ELF-1 (cell line): Measurements from ENCODE around the gene MSLN.

ENCODE experiments used
- DNase-seq: peaks from one replicate; pipeline ENCODE4 v3.0.0-alpha.2; 2016; ENCODE audit warnings: low read depth, low spot score

MSLN gene

DNA sequence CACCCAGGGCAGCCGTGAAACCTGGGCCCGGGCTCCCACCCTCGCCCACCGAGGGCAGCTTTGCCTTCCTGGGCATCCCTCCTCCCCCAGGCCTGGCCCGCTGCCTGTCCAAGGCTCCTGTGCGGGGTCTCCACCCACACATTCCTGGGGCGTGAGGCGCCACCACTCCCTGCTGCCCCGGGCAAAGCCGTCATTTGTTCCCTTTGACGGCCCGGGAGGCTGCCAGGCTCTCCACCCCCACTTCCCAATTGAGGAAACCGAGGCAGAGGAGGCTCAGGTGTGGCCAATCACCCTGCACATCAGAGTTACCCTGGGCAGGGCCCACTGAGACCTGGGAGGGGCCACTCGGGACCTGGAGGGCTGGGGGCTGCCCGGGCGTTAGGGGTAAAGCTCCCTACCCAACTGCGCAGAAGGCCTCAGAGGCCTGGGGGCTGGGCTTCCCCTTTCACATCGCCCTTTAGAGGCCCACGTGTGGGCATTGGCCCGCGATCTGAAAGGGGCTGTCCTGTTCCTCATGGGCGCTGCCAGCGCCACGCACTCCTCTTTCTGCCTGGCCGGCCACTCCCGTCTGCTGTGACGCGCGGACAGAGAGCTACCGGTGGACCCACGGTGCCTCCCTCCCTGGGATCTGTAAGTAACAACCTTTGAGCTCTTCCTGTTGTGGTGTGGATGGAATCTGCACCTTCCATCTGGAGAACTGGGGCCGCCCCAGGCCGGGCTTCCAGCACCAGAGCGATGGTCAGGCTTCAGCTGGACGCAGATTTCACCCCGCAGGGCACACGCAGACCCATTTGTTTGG lies at the start of gene MSLN:
MSLN (plus strand) TSS at position 190 of the 799 bp plus-strand sequence. CDS start 1,947 bp downstream, outside the sequence.
- peak; percentile 38 for DNase-seq

DNA sequence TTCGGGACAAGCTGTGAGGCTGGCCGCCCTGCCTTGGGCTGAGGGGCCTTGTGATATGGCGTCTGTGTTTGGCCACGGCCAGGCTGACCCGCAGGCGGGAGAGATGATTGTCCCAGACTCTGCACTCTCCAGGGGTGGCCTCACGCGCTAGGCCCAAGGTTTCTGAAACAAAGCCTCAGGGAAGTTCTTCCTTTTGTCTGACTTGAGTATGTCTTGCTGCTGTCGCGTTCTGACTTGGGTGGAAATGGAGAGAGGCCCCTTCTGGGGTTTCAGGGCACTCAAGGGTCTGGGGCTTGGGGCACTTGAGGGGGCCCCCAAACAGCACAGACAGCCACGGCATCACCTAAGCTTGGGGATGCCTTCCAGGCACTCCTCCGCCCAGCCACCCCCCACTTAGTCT lies 49.5 kb upstream of the MSLN start:
- no peak for DNase-seq

DNA sequence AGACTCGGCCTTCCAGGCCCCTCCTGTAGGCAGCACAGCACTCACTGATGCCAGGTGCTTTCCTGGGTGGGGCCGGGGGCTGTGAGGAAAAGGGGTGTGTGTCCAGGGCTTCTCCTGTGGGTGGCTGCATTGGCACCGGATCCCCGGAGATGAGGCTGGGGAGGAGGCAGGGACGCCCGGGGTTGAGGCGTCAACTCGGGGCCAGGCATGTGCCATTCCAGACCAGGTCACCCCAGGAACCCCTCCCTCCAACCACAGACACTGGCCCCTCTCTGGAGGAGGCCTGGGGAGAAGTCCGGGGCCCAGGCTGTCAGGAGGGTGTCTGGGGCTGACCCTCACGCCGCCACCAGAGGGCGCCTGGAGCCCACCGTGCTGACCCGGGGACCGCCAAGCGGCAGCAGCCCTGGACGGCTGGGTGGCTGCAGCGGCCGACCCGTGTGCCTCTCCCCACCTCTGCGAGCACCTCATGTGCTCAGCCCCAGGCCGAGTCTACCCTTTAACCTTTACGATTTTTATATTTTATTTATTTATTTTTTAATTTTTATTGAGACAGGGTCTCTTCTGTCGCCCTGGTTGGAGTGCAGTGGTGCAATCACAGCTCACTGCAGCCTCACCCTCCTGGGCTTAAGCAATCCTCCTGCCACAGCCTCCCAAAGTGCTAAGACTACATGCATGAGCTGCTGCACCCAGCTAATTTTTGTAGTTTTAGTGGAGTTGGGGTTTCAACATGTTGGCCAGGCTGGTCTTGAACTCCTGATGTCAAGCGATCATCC lies 48.8 kb upstream of the MSLN start:
- peak; percentile 91 for DNase-seq

DNA sequence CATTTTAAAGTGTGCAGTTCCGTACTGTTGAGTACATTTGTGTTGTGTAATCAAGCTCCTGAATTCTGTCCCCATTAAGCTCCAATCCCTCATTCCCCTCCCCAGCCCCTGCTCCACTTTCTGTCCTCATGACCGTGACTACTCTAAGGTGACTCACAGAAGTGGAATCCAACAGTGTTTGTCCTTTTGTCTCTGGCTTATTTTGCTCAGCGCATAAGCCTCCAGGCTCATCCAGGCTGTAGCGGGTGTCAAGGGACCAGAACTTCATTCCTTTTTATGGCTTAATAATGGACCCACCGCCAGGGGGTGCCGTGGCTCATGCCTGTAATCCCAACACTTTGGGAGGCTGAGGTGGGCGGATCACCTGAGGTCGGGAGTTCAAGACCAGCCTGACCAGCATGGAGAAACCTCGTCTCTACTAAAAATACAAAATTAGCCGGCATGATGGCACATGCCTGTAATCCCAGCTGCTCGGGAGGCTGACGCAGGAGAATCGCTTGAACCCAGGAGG lies 47.7 kb upstream of the MSLN start:
- peak; percentile 98 for DNase-seq

DNA sequence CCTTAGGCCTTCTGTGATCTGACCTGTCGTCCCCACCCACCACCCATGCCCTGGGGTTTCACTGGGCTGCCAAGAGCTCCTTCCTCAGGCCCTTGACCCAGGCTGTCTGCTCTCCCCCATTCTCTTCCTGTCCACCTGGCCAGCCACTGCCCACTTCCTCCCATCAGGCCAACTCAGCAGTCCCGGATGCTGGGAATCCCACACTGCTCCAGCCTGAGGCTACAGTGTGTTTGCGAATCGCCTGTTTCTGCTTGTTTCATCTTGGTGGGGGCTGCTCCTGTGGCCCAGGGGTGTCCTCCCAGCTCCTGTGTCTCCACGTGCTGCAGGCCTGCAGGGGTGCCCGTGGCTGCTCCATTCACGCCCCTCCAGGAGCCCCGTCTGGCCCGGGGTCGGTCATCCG lies 46.5 kb upstream of the MSLN start:
- DNase-seq, result peak; percentile 47

DNA sequence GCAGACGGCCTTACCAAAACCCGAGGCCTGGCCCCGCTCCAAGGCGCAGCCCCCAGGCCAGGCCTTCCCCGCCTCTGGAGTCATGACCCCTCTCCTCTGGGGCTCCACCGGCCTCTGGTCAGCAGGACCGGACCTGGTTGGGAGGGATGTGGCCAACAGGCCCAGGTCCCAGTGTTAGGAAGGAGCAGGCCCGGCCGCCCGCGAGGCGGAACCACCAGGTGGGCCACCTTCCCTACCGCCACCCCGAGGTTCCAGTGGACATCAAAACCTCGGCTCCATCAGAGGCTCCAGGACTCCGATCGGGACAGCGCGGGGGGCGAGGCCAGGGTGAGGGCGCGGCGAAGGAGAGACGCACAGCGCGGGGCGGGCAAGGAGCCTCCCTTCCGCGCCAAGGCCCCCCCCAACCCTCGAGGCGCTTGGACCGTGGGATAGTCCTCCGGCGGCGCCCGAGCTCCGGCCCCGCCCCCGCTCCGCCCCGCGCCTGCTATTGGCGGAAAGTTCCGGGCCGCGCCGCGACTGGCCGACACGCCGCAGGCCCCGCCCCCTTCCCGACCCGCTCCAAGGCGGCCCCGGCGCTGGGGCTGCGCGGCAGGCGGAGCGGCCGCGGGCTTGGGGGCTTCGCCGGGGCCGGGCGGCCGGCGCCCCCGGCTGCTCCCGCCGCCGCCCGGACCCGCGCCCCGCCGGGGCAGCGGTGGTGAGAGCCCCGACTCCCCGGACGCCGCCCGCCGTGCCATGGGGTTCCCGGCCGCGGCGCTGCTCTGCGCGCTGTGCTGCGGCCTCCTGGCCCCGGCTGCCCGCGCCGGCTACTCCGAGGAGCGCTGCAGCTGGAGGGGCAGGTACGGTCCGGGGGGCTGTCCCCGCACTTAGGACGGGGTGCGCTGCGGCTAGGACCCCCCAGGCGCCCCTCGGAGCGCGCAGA lies 45.7 kb upstream of the MSLN start, which contains the start of gene METRN:
METRN (plus strand) TSS at position 561 of the 919 bp plus-strand sequence; CDS start at position 733, 172 bp downstream.
- DNase-seq, result peak; percentile 79

DNA sequence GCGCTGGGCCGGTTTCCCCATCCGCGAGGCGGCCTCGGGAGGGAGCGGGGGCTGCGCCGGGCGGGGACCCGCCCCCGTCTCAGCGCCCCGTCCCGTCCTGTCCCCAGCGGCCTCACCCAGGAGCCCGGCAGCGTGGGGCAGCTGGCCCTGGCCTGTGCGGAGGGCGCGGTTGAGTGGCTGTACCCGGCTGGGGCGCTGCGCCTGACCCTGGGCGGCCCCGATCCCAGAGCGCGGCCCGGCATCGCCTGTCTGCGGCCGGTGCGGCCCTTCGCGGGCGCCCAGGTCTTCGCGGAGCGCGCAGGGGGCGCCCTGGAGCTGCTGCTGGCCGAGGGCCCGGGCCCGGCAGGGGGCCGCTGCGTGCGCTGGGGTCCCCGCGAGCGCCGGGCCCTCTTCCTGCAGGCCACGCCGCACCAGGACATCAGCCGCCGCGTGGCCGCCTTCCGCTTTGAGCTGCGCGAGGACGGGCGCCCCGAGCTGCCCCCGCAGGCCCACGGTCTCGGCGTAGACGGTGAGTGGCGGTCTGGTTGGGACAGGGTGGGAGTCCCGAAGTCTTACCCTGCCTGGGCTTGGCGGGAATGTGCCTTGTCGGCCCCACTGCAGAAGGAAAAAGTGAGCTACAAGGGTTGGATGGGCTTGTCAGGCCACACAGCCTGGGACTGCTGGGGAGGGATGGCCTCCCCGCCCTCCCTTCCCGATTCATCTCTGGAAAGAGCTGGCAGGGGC lies 44.9 kb upstream of the MSLN start:
- no peak for DNase-seq

DNA sequence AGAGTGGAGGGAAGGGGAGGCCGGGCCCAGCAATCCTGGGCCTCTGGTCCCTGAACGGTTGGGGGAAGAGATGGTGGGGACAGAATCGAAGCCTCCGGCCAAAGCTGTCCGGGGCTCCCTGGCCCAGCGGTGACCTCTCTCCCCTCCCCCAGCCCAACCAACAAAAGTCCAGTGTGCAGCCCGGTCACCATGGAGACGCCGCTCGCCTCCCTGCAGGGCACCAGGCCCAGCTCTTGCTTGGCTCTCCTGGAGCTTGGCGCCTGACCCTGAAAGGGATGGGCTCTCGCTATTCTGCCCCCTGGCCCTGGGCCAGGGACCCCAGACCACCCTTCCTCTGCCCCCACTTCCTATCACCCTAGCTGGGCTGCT lies 44.4 kb upstream of the MSLN start:
- peak; percentile 94 for DNase-seq

DNA sequence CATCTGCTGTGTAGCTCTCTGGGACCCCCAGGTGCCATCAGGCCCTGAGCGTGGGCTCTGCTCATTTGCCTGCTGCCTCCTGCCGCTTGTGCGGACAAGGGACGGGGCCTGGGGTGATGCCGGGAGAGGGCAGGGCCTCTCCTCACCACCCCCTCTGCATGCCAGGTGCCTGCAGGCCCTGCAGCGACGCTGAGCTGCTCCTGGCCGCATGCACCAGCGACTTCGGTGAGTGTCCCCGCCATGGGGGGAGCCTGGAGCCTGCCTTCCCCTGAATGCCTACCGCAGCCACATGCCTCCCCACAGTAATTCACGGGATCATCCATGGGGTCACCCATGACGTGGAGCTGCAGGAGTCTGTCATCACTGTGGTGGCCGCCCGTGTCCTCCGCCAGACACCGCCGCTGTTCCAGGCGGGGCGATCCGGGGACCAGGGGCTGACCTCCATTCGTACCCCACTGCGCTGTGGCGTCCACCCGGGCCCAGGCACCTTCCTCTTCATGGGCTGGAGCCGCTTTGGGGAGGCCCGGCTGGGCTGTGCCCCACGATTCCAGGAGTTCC lies 43.7 kb upstream of the MSLN start:
- DNase-seq, result no peak

DNA sequence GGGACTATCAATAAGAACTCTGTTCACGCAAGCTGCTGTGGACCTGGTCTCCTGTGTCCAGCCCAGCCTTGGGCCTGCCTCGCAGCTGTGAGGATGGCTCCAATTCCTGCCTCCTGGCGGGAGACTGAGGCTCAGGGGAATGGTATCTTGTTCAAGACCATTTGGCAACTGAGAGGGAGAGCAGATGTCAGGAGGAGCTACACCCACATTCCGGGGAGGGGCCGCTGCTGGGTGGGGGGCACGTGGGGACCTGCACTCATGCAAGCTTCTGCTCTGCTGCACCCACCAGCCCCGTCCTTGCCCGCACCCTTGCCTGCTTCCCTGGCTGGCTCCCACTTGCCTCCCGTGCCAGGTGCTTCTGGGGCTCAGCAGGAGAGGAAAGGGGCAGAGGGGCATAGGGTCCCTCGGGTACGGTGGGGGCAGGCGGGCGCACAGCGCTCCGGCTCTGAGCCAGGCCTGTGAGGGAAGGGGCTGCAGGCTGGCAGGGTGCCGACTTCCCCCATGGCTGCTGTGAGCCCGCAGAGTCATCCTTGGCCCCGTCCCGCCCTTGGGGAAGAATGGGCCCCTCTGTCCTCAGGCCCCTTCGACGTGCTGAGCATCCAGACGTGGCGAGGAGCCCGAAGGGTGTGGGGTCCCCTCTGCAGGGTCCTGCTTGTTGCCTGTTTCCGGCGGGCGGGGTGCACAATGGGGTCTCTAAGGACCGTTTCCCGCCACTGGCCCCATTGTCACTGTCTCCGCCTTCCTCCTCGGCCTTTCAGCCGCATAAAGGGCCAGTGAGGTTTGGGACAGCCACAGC lies 42.9 kb upstream of the MSLN start:
- DNase-seq, result no peak

DNA sequence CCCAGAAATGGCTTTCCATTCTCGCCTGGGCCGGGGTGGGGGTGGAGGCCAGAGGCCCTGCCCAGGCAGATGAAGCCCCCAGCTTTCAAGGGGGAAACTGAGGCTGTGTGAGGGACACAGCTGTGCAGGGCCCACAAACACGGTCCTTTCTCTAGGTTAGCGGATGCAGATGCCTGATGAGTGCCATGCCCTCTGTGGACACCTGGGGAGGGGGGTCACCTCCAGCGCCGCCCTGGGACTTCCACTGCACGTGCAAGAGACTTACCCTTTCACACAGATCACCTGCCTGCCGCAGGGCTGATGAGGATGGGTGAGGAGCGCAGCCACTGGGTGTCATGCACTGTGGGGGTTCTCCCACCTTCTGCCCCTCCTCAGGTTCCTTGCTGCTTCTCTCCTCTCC lies 42.1 kb upstream of the MSLN start:
- no peak for DNase-seq

DNA sequence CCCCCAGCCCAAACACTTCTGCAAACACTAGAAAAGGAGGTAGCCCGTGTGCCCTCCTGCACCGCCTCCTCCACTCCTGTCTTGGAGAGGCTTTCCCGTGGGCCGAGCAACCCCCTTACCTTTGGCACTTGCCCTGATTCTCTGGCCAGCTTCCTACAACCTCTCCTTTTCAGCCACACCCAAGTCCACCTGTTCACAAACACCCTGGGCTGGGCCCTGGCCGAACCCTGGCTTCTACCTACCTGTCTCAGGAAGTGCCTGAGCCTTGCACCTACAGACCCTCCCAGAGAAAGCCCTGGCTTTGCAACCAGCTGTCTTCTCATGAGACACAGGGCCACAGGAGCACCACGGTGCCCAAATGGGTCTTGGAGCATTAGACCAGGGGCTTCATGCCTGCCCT lies 41.6 kb upstream of the MSLN start:
- DNase-seq, result no peak

DNA sequence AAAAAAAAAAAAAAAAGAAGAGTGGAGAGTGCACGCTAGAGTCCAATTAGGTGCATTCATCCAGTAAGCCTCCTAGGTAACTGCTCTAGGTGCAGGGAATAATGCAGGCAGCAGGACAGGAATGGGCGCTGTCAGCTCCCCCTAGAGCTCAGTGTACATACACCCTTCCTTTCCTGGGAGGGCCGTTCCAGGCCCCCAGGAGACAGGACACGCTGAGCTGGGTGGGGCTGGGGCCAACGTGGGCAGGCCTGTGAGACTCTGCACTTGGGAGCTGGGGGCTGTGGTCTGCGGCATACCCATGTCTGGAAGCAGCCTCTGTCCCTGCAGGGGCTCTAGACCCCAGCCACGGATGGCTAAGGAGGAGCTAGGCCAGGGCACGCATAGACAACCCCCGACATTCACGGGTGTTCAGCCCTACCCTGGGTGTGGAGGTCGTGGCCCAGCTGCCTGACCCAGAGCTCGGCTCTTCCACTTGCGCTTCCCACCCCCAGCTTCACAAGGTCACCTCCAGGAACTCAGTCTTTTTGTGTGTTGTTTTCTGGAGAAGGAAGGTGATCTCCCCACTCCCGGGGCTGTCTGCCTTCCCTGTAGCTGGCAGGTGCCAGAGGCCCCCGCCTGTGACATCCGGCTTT lies 40.6 kb upstream of the MSLN start:
- DNase-seq, result peak; percentile 43

DNA sequence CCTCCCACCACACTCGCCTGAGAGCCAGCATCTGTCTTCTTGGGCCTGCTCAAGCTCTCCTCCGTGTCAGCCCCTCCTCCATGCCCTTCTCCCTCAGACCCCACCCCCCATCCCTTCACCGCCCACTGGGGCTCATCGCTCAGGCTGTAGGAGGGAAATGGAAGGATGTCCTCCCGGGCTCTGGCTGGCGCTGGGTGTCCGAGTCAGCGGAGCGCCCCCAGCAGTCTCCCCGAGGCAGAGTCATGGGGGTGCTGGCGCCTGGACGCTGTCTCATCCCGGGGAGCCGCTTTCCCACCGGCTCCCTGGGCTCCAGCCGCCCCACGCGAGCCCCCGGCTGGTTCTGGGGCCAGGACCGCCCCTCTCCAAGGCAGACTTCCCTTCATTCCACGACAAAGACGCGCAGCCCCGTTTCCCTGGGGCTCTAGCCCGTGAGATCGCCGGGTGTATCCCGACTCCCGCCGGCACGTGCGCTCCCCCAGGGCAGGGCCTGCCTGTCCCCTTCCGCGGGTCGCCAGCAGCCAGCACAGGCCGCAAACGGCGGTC lies 40.0 kb upstream of the MSLN start:
- peak; percentile 76 for DNase-seq

DNA sequence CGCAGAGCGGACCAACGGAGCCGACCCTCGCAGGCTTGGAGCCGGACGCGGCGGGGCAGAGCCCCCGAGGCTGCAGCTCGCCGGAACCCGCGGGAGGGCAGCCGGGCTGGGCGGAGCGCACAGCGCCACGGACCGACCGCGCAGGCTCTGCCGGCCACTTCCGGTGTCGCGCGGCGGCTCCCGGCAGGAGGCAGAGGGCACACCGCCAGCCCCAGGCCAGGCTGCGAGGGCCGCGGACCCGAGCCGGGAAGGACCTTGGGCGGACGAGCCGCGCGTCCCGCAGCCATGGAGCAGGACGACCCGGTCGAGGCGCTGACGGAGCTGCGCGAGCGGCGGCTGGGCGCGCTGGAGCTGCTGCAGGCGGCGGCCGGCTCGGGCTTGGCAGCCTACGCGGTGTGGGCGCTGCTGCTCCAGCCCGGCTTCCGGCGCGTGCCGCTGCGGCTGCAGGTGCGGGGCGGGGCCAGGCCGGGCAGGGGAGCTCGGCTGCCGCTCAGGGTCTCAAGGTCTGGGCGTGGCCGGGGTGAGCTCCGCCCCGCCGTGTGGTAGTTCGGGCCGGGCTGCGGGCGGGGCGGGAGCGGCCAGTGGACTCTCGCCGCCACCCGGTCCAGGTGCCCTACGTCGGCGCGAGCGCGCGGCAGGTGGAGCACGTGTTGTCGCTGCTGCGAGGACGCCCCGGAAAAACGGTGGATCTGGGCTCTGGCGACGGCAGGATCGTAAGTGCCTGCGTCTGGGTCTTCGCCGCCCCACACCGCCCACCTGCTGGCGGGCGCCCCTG lies 39.4 kb upstream of the MSLN start, which contains the start of gene ANTKMT:
ANTKMT (plus strand) TSS at position 157 of the 775 bp plus-strand sequence; CDS start at position 286, 129 bp downstream.
- peak; percentile 96 for DNase-seq

DNA sequence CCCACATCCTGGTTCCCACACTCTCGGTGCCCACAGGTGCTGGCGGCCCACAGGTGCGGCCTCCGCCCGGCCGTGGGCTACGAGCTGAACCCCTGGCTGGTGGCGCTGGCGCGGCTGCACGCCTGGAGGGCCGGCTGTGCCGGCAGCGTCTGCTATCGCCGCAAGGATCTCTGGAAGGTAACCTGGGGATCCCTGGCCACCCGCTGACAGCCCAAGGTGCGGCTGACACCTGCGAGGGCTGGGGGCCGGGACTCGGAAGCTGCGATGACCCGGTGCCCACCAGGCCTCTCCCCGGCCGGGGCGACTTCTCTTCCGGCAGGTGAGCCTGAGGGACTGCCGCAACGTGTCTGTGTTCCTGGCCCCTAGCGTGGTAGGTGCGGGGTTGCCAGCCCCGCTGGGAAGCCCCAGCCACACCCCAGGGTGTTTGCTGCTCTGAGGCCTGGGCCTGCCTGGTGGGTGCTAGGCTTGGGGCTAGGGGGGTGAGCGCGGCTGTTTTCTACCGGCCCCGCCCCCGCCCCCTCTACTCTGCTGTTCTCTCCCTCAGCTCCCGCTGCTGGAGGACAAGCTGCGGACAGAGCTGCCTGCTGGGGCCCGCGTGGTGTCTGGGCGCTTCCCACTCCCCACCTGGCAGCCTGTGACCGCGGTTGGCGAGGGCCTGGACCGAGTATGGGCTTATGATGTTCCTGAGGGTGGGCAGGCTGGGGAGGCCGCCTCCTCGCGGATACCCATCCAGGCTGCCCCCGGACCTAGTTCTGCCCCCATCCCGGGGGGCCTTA lies 38.6 kb upstream of the MSLN start:
- DNase-seq, result no peak
